Head of caudate nucleus (tissue), 42 donors: ENCODE results near the gene EPHB6.

Experiments used
- DNase-seq, 42 donors: peaks; one replicate each; pipeline versions ENCODE4 v3.0.0 to v3.0.0-alpha.2; 2020 to 2021; ENCODE audit warnings: mixed read lengths in 7 of 42
- intact Hi-C: fragments of 100-400 bp; cut with DNase I; formaldehyde crosslinking; loops from one replicate; pipeline ENCODE4 v1.15.0; 2022

The EPHB6 gene

DNA sequence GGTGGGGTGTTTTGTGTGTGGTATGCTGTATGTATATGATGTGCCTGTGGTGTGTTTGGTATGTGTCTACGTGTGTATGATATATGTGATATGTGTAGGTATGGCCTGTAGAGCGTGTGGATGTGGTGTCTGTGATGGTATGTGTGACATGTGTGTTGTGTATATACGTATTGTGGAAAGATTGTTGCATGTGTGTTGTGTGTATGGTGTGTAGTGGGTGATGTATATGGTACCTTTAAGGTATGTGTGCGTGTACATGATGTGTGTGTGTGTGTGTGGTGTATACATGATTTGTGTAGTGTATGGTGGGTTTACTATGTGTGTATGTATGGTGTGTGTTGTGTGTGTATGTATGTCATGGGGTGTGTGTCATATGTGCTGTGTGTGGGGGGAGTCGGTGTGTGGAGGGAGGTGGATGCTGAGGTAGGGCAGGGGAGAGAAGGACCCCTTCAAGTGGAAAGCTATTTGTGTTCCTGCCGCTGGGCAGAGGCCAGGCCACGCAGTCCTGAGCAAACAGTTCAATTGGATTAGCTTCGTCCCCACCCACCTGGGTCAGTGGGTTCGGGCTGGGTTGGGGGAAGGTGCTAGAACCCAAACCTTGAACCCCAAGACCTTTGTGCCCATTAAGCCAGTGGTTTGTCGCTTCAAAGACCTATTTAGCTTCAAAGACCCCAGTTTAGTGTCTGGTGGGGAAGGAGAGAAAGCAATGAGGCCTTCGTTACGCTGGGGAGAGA, 32.6 kb downstream of the EPHB6 start:
- DNase-seq = peak in 1 of 42 donors; percentile 22
- intact Hi-C loops = no loop called here

DNA sequence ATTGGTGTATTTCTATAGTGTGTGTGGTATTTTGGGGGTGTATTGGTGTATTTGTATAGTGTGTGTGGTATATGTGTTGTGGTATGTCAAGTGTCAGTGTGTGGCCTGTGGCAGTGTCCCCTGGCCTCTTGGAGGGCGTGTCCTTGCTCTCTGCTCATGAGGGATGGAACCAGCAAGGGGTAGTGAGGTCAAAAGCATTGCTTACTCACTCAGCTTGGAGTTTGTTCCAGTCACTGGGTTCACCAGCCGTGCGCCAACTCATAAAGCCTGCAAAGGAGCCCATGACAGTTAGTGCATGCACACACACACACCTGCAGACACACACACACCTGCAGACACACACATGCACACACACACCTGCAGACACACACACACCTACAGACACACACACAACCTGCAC, 34.9 kb downstream of the EPHB6 start:
- intact Hi-C loops = no loop called here
- peak in 1 of 42 donors; percentile 2 for DNase-seq

DNA sequence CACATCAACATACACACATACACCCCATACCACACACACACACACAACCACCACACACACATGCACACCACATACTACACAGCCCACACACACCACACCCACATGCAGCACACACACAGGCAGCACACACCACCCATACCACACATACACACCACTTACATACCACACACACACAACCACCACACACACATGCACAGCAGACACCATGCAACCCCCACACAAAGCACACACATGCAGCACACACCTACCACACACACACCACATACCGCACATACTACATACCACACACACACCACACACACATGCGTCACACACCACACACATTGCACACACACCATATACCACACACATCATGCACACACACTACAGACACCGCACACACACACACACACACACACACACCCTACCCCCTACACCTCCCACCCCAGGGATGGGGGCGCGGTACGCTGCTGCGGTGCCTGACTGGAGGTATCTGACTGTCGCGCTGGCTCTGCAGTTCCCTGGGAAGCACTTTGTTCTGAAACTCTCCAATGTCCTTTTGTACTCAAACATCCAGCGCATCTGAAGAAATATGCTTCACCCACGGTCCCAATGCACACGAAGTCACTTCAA, 36.1 kb downstream of the EPHB6 start:
- intact Hi-C loops = no loop called here
- peak in 1 of 42 donors; percentile 32 for DNase-seq

DNA sequence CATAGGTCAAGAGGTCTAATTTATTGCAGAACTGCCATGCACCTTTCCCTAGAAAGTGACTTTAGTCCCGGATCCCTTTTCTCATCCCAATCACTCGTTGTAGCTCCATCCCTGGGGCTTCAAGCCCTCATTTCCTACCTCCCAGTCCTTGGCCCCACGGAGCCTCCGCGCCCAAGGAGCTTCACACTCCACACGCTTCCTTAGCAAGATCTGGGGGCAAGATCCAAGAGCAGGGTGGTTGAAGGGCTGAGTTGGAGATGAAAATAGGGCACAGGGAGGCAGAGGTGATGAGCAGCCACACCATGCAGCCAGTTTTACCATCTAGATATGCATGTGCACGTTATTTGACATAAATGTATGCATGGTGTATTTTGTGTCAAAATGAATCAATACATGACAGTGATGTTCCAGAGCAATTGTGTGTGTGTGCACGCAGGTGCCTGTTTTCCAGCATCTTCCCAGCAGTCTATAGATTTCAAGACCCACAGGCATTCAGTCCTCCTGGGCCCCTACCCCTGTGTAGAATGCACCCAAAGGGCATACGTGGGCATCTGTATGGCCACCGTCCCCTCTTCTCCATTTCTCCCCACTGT, 36.7 kb downstream of the EPHB6 start:
- peak in 1 of 42 donors; percentile 18 for DNase-seq
- intact Hi-C loops = no loop called here

DNA sequence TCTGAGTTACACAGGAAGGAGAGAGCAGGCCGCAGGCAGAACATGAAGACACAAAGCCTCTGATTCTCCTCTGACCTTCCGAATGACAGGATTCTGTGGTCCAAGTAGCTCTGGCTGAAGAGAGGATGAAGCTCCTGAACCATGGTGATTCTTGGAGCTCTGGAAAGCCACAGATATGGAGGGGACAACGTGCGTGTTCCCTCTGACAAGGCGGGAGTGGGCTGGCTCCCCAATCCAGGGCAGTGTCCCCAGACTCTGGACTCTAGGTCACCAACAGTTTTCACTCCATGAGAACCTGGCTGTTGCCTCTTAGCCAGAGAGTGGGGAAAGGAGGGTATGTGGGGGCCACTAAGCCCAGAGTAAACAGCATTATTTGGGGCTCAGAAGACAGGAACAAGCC, 38.1 kb downstream of the EPHB6 start:
- DNase-seq = peak in 2 of 42 donors; percentile 13 to 17
- intact Hi-C loops = no loop called here

DNA sequence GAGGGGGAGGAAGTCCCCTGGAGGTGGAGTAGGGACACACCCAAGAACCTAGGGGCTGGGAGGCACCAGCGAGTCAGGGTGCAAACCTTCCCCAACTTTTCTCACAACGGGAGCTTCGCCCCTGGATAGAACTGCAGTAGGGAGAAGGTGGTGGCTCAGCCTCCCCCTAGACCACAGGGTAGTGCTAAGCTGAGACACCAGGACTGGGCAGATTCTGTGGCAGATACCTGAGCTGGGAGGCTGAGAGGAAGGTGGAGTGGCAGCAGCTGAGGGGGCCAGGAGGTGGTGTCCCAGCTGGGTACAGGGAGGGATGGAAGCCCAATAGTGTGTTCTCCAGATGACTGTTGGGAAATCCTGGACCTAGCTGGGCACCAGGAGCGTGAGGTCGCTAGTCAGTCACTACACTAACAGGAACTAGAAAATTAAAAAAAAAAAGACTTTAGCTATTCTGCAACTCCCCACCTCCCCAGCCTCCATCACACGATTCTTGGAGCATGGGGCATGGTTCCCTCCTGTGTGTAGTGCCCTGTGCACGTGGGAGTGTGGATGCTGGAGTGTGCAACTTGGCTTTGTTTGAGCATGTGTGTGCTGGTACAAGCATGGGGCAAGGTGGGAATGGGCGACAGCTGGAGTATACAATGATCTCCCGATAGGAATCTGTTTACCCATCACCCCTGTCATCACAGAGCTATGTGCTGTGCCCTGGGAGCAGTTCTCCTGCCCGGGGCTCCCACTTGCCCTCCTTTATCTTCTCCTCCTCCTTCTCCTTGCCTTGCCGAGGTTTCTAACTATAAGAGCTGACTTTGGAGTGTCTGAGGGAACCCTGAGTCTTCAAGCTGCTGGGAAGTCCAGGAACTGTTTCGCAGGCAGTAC, 39.5 kb downstream of the EPHB6 start:
- DNase-seq = peak in 2 of 42 donors; percentile 23 to 30
- intact Hi-C loops = no loop called here

DNA sequence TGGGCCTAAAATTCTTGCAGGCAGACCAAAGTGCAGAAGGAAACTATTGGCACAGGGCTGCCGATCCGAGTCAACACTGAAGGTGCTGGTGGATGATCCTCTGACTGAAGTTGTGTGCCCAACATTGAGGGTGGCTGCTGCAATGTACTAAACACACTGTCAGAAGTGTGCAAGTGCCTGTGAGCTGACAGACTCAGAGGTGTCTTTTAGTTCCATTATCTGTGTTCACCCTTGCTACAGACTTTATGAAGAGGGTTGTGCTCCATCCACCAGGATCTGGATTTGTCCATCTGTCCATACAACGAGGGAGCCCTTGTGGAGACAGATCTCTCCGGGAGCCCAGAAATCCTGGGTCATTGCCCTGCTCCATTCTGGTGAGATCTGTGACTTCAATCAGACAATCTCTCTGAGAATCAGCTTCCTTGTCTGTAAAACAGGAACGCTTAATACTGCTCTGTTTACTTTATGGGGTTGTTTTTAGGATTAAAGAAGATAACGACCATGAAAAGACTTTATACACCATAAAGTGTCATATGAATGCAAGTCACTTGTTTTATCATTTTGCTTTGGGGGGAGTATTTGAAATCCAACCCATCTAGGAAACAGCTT, 40.2 kb downstream of the EPHB6 start:
- DNase-seq = peak in 2 of 42 donors; percentile 26 to 37
- intact Hi-C loops = no loop called here

DNA sequence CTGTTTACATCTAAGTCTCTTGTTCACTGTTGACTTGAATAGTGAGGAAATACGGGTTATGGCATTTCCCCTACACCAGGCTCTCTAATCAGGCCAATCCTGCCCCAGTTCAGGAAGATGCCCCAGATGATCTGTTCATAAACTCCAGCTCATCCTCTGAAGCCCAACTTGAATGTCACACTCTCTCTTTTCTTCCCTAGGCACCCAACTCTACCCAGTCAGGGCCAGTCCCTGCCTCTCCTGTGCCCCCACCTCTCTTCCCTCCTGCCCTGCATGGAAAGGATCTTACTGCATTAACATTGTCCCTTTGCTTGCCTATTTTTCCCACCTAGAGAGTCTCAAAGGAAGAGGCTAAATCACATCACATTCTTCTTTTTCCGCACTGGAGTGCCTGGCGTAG, 41.3 kb downstream of the EPHB6 start:
- intact Hi-C loops = no loop called here
- peak in 2 of 42 donors; percentile 7 to 13 for DNase-seq

DNA sequence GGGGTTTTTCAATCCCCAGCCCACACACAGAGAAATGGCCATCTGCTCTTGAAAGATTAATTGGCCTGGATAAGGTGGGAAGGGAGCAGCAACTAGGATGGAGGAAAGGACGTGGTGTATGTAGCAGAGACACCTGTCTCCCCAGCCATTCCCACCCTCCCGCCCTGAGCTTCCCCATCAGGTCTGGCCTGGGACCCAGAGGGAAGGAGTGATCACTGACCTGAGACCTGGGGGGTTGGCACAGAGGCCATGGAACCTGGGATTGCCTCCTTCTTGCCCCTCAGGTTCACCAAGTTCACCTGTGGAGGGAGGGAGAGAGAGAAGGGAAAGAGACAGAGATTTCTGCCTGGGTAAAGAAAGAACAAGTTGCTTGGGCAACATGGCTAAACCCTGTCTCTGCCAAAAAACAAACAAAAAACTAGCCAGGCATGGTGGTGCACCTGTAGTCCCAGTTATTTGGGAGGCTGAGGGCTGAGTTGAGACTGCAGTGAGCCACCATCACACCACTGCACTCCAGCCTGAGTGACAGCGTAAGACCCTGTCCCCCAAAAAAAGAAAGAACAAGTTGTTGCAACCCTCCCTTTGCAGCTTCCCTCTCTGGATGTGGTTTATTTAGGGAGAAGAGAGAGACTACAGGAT, 42.0 kb downstream of the EPHB6 start:
- intact Hi-C loops = no loop called here
- DNase-seq = peak in 2 of 42 donors; percentile 17 to 32

DNA sequence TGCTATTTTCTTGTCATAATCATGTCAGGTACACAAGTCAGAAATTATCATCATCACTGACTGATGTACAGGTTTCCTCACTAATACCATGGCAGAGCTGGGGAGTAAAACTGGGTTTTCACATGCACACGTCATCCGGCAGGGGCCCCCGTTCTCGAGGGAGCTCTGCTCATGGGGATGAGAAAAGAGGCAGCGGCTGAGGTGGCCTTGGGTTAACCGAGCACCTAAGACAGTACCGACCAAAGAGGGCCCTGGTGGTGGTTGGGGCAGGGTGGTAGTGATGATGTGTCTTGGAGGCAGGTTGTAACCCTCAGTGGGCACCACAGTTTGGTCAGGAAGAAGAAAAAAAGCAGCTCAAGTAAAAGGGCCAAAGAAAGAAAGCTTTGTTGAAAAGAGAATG, 42.8 kb downstream of the EPHB6 start:
- intact Hi-C loops = no loop called here

DNA sequence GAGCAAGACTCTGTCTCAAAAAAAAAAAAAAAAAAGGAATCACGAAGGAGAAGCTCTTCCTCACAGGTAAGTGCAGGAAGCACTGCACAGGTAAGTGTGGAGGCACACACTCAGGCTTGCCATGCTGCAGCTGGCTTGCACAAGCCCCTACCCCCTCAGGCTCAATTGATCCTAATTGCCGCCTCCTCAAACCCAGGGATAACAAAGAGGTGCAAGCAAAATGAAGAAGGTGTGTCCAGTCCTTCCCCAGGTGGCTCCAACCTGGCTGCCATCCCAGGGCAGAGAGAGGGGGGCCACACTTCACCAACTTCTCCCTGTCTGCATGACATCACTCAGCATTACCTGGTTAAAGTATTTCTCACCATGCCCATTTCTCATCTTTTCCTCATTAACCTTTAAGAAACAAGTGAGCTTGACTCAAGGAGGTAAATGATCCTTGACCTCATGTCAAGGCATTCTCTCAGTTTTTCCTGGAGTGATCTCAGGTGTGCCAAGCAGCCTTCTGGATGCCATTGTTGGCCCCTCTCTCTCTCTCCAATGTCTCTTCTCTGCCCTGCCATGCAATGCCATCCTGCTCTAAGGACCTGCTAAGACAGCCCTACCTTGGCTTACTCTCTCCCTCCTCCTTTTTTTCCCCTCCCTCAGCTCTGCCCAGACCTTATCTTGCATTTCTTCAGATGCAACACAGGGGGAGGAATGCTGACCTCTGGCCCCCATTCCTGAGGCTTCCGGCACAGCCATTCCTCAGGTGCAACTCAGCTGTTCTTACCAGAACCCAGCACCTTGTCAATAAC, 43.7 kb downstream of the EPHB6 start:
- intact Hi-C loops = no loop called here
- peak in 2 of 42 donors; percentile 7 to 26 for DNase-seq

More for the DNA sequence above, 42.8 kb downstream of the EPHB6 start:
- DNase-seq = peak in 1 of 42 donors; percentile 26

DNA sequence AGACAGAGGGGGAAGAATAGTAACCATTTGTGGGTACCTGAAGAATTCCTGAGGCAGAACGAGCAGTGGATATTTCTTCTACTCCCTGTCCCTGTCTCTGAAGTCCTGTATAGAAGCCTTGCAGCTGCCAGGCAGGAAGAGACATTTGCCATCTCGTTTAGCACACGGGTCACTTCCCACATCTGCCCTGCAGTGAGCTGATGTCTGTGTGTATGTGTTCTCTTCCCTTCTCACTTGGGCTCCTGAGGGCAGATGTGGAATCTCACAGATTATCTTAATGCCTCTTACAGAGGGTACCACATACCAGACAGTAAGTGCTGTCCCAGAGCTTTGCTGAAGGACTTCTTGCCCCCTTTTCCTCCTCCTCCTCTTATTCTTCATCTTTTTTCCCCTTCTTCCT, 44.8 kb downstream of the EPHB6 start:
- intact Hi-C loops = no loop called here
- DNase-seq = no peak

DNA sequence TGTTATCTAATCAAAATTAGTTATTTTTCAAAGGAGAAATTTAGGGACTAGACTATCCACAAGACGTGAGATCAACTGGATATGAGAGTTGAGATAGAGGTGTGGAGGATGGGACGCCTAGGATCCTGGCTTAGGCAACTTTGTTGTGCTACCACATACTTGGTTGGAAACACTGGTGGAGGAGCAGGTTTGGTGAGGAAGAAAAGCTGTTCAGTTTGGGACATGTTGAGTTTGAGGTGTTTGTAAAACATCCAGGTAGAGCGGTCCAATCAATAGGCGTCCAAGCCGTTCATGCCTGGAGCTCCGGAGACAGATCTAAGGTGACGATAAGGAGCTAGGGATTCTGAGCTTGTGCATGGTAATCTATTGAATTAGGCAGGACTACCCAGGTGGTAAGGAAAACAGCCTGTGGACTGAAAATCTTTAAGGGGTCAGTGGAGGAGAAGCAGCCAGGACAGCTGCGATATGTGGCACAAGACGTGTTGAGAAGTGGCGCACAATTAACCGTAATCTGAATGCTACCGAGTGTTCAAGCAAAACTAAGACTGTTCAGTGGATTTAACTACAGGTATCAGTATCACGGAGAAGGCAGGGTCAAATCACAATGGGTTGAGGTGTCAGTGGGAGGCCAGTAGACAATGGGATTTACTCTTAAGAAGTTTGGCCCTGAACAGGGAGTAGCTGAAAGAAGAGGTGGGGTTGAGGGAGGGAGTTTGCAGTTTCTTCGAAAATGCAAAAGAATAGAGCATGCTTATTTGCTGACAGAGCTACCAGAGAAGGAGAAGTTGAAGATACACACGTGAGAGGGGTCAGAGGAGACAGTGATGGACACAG, 46.8 kb downstream of the EPHB6 start:
- intact Hi-C loops = no loop called here
- DNase-seq = peak in 1 of 42 donors; percentile 19

DNA sequence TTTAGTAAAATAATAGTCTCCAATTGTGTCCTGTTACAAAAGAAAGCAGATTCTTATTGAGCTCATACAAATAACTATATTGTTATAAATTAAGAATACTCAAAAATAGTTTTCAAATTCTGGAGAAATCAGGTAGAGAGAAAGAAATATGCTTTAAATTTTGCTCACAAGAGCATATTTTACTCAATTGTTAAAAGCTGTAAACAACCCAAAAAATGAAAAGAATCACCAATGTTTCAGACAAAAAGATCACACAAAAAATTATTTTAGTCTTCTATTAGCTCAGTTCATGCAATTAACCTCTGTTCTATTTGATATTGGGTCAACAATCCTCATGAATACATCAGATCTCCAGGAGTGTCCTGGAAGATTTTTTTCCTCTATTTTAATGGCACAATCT, 49.3 kb downstream of the EPHB6 start:
- intact Hi-C loops = no loop called here
- DNase-seq = no peak

DNA sequence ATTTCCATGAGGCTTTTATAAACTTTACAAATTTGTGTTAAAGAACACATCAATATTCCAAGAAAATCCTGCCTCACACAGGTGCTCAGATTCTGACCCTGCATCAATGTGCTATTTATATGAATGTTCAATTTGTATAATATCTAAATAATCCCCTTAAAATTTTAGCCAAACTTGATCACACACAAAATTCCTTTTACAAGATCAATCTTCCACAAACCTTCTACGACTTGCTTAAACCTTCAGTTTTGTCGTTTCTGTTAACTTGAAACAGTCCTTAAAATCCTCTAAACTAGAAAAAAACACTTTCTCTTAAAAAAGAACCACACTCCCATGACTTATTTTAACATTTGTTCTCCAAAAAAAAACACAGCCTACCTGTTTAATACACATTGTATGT, 50.9 kb downstream of the EPHB6 start:
- intact Hi-C loops = no loop called here

DNA sequence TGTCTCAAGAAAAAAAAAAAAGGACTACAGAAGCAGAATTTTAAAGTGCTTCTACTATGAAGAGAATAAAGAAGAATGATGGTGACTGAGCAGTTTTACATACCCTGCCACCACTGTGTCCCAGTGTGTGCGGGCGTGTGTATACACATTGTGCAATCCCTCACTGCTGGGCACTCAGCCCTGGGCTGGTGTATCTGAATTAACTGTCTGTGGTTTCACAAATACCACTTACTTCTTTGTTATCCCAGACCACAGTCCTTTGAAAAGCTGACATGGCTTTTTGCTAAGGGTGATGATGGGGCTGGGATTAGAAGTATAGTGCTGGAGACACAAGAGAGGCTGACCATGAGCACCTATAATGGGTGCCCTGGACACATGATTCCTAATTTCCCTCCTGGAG, 51.8 kb downstream of the EPHB6 start:
- intact Hi-C loops = no loop called here
- DNase-seq = no peak

More for the DNA sequence above, 50.9 kb downstream of the EPHB6 start:
- DNase-seq = no peak

DNA sequence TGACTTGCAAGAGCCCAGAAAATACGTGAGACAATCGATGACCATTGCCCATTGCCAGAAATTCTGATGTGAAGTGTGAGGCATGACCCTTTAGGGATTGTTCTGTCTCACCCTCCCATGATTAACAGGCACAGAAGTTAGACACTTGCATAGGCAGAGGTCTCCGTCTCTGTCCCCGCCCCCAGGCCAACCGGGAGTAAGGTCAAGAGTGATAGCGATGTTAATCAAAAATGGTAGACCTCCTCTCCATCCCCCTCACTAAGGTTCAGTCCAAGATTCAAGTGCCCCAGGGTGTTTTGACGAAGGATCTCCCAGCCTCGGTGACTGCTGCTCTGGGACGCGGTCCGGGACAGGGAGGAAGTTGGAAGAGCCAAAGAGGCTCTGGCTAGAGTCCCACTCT, 53.4 kb downstream of the EPHB6 start:
- intact Hi-C loops = no loop called here
- no peak for DNase-seq
